GM20000 (cell line): ENCODE measurements around the gene SMIM20.

Source experiments
- DNase-seq: peaks from one replicate; pipeline ENCODE4 v3.0.0; 2012; ENCODE audit warnings: low spot score
- CTCF ChIP-seq: IDR thresholded peaks from 2 replicates; pipeline ENCODE4 v1.5.1; 2012; ENCODE audit warnings: mild to moderate bottlenecking, control low read depth; ENCODE audit errors: extremely low read depth, missing control alignments

The SMIM20 gene

GRCh38 chr4:25962393-25962792, 48.4 kb downstream of the SMIM20 start:
- DNase-seq: no peak
- no peak for TF ChIP-seq CTCF

GRCh38 chr4:25965629-25966028, 51.6 kb downstream of the SMIM20 start:
- no peak for TF ChIP-seq CTCF
- no peak for DNase-seq

- no peak for DNase-seq
- no peak for TF ChIP-seq CTCF
Observed at GRCh38 chr4:25966171-25966570, 52.2 kb downstream of the SMIM20 start.

GRCh38 chr4:25969374-25970155, 55.5 kb downstream of the SMIM20 start:
- TF ChIP-seq CTCF: no peak
- no peak for DNase-seq

GRCh38 chr4:25970226-25970675, 56.2 kb downstream of the SMIM20 start:
- DNase-seq: peak; percentile 25
- no peak for TF ChIP-seq CTCF

GRCh38 chr4:25970691-25971432, 56.8 kb downstream of the SMIM20 start:
- no peak for TF ChIP-seq CTCF
- DNase-seq: no peak

- no peak for TF ChIP-seq CTCF
- DNase-seq: no peak
Observed at GRCh38 chr4:25972366-25972765, 58.3 kb downstream of the SMIM20 start.
